ENCODE data around the gene SLIT3. TPM values are rescaled to one million over a fixed set of nuclear protein-coding genes. Genes with fewer than 3 reads are reported as not detected.

SLIT3 gene
- 1.3 and 13.8 TPM in 2 replicates for total RNA-seq

GRCh38 chr5:169300468-169301385 is at the start of gene SLIT3:
Gene SLIT3, minus strand, starts transcription at chr5:169301139. Its CDS starts 430 bp downstream, at chr5:169300709.

Measured in hair follicular keratinocyte (primary cell).